ENCODE results near the gene TPTE2. TPM values are rescaled to one million over a fixed set of nuclear protein-coding genes. Genes with fewer than 3 reads are reported as not detected.
"Not testable (repeated sequence)": the region's sequence is repeated elsewhere in the genome, so short reads cannot be mapped to it uniquely, and the experiment has no call there.

The TPTE2 gene
- under 1 TPM in 1 of 2 donors, not detected in 1; 0.15 TPM for total RNA-seq

- H3K27ac ChIP-seq; H3K27me3 ChIP-seq; H3K9me3 ChIP-seq; H3K4me3 ChIP-seq; H3K4me1 ChIP-seq; H3K9ac ChIP-seq (ENCODE audit: low read depth in 2 of 2, low read length in 2 of 2); intact Hi-C loops (cut with DNase I); DNase-seq; H3K36me3 ChIP-seq: not testable (repeated sequence)
Observed at GRCh38 chr13:19561127-19561582, at the start of gene TPTE2. TPTE2 (minus strand) TSS chr13:19561532; CDS start chr13:19503234, 58,298 bp downstream.

GRCh38 chr13:19607523-19608078 is 46.3 kb upstream of the TPTE2 start:
- intact Hi-C loops (cut with DNase I), result no loop called here
- no peaks in the 10 kb centered on the region for H3K4me1 ChIP-seq
- TF ChIP-seq CTCF (IDR thresholded peaks at IDR 0.05), result no peak

GRCh38 chr13:19606737-19607136 is 45.4 kb upstream of the TPTE2 start:
- H3K4me3 ChIP-seq, result no peak overlapping the region
- no peaks in the 10 kb centered on the region for H3K36me3 ChIP-seq
- H3K9ac ChIP-seq (ENCODE audit: low read depth in 2 of 2, low read length in 2 of 2), result no peak overlapping the region
- H3K27me3 ChIP-seq, result peaks cover 4% of the 10 kb centered on the region
- intact Hi-C loops (cut with DNase I), result no loop called here
- H3K27ac ChIP-seq, result no peak overlapping the region
- TF ChIP-seq CTCF (IDR thresholded peaks at IDR 0.05), result no peak
- H3K9me3 ChIP-seq, result no peaks in the 10 kb centered on the region
- no peaks in the 10 kb centered on the region for H3K4me1 ChIP-seq
- no peak for DNase-seq

More at GRCh38 chr13:19607523-19608078, 46.3 kb upstream of the TPTE2 start:
- DNase-seq, result no peak
- Histone ChIP-seq H3K4me3 (no peak overlapping the region), H3K9me3 (no peaks in the 10 kb centered on the region), H3K27ac (no peak overlapping the region), H3K27me3 (no peaks in the 10 kb centered on the region), H3K9ac (ENCODE audit: low read depth in 2 of 2, low read length in 2 of 2) (no peak overlapping the region), H3K36me3 (no peaks in the 10 kb centered on the region)

GRCh38 chr13:19606152-19606551 is 44.8 kb upstream of the TPTE2 start:
- no peaks in the 10 kb centered on the region for H3K36me3 ChIP-seq
- peaks cover 4% of the 10 kb centered on the region for H3K27me3 ChIP-seq
- H3K27ac ChIP-seq, result no peak overlapping the region
- DNase-seq, result no peak
- H3K9ac ChIP-seq (ENCODE audit: low read depth in 2 of 2, low read length in 2 of 2), result no peak overlapping the region
- H3K9me3 ChIP-seq, result no peaks in the 10 kb centered on the region
- no peaks in the 10 kb centered on the region for H3K4me1 ChIP-seq
- H3K4me3 ChIP-seq, result no peak overlapping the region
- intact Hi-C loops (cut with DNase I), result no loop called here
- TF ChIP-seq CTCF (IDR thresholded peaks at IDR 0.05), result no peak

GRCh38 chr13:19605161-19605955 is 44.0 kb upstream of the TPTE2 start:
- Histone ChIP-seq H3K9ac (ENCODE audit: low read depth in 2 of 2, low read length in 2 of 2) (no peak overlapping the region), H3K4me3 (no peak overlapping the region), H3K4me1 (no peaks in the 10 kb centered on the region), H3K36me3 (no peaks in the 10 kb centered on the region), H3K27me3 (peaks cover 4% of the 10 kb centered on the region), H3K9me3 (no peaks in the 10 kb centered on the region), H3K27ac (no peak overlapping the region)
- no peak for DNase-seq
- no peak for TF ChIP-seq CTCF (IDR thresholded peaks at IDR 0.05)
- intact Hi-C loops (cut with DNase I), result no loop called here

GRCh38 chr13:19604306-19604705 is 43.0 kb upstream of the TPTE2 start:
- H3K4me3 ChIP-seq, result no peak overlapping the region
- DNase-seq, result no peak
- no peaks in the 10 kb centered on the region for H3K4me1 ChIP-seq
- TF ChIP-seq CTCF (IDR thresholded peaks at IDR 0.05), result no peak
- H3K36me3 ChIP-seq, result no peaks in the 10 kb centered on the region
- no peaks in the 10 kb centered on the region for H3K9me3 ChIP-seq
- no peak overlapping the region for H3K27ac ChIP-seq
- no peak overlapping the region for H3K9ac ChIP-seq (ENCODE audit: low read depth in 2 of 2, low read length in 2 of 2)
- intact Hi-C loops (cut with DNase I), result no loop called here
- peaks cover 4% of the 10 kb centered on the region for H3K27me3 ChIP-seq
